Stomach (tissue), 9 donors: Measurements from ENCODE around the gene NOS3. TPM values are rescaled to one million over a fixed set of nuclear protein-coding genes. Genes with fewer than 3 reads are reported as not detected.

Experiments used
- DNase-seq, 2 donors: peaks; one replicate each; pipeline versions ENCODE4 v3.0.0 to v3.0.0-alpha.2; 2013 to 2019
- H3K27ac ChIP-seq, 5 donors: fragments of 200-600 bp in 4 of 5; sonication (generic) in 4 of 5; one replicate each; pipeline ENCODE4 v1.5.1; 2013 to 2019; ENCODE audit warnings: mild to moderate bottlenecking in 1 of 5, moderate library complexity in 1 of 5
- H3K27me3 ChIP-seq, 3 donors: fragments of 200-600 bp; sonication (generic); one replicate each; pipeline ENCODE4 v1.5.1; 2017 to 2019; ENCODE audit warnings: mixed run types in 1 of 3
- H3K36me3 ChIP-seq, 4 donors: fragments of 200-600 bp; sonication (generic); 1 replicate in 3 of 4; 2 replicates in 1 of 4; pipeline ENCODE4 v1.5.1; 2016 to 2019
- H3K4me1 ChIP-seq, 4 donors: fragments of 200-600 bp; sonication (generic); one replicate each; pipeline ENCODE4 v1.5.1; 2016 to 2019
- H3K4me3 ChIP-seq, 4 donors: fragments of 200-600 bp; sonication (generic) in 3 of 4; one replicate each; pipeline ENCODE4 v1.5.1; 2016 to 2019; ENCODE audit warnings: mild to moderate bottlenecking in 1 of 4
- H3K9me3 ChIP-seq, 4 donors: fragments of 200-600 bp; sonication (generic); one replicate each; pipeline ENCODE4 v1.5.1; 2016 to 2019
- CTCF ChIP-seq, 7 experiments: fragments of 450-650 bp in 4 of 7; fragments of 200-600 bp in 3 of 7; sonication (generic) in 3 of 7; IDR thresholded peaks; one replicate each; pipeline ENCODE4 v1.5.1; 2016 to 2019; ENCODE audit warnings: antibody characterized with exemption in 7 of 7, control low read depth in 2 of 7, mild to moderate bottlenecking in 1 of 7
- EP300 ChIP-seq: sonication (generic); formaldehyde crosslinking; IDR thresholded peaks from one replicate; pipeline ENCODE4 v1.6.1; 2017; ENCODE audit warnings: antibody characterized with exemption
- POLR2A ChIP-seq, 4 donors: fragments of 450-650 bp; IDR thresholded peaks; one replicate each; pipeline ENCODE4 v1.6.1; 2016; ENCODE audit warnings: antibody characterized with exemption in 4 of 4, control low read depth in 2 of 4, mild to moderate bottlenecking in 1 of 4, moderate library complexity in 1 of 4
- POLR2AphosphoS5 ChIP-seq, 3 donors: sonication (generic); formaldehyde crosslinking; IDR thresholded peaks; one replicate each; pipeline ENCODE4 v1.6.1; 2016; ENCODE audit warnings: antibody characterized with exemption in 3 of 3
- WGBS, 5 donors: extraction: QIAGEN DNeasy Blood & Tissue Kit in 3 of 5; methylation state at CpG; one replicate each; pipeline versions ENCODE4 v1.1.5 to v1.1.7; 2013 to 2018; 5-methylcytosine and 5-hydroxymethylcytosine counted together
- intact Hi-C: fragments of 100-400 bp; cut with DNase I; formaldehyde crosslinking; loops from one replicate; pipeline ENCODE4 v1.15.1; 2023; ENCODE audit warnings: low total_unique reads
- polyA plus RNA-seq, 3 donors: library from polyadenylated mRNA; stranded (reverse); fragments of 200-250 nt; gene quantifications; one replicate each; pipeline ENCODE4 v1.2.3, GENCODE V29; 2013
- total RNA-seq, 5 donors: library from RNA; depleted of rRNA; stranded (reverse); fragments of >200 nt; gene quantifications; one replicate each; pipeline versions ENCODE4 v1.1.0 to v1.2.3, GENCODE V29; 2014 to 2016
- donor health status: healthy with polysubstance abuse.
- donor health status: Bipolar disorder and iron deficiency.
- donor health status: healthy.

Gene NOS3
- total and polyA plus RNA-seq, 8 donors, result 2.5 to 45.1 (median 7.5) TPM

GRCh38 chr7:151047976-151048815, 57.4 kb downstream of the NOS3 start, which contains the start of gene ASIC3:
TSS of gene ASIC3 (plus strand) at chr7:151048531. CDS start at chr7:151048886, 355 bp downstream.
- no peaks in the 10 kb centered on the region for H3K9me3 ChIP-seq
- WGBS, 5 donors, result 71 to 80% (median 74%) methylated on average over 21 to 22 of the region's 22 CpGs
- DNase-seq, result no peak
- no peak within 1 kb of the TSS for H3K27ac ChIP-seq
- H3K27me3 ChIP-seq, result peaks cover 0 to 28% (median 11%) of the 10 kb centered on the region in 3 donors
- no peak within 1 kb of the TSS for H3K4me3 ChIP-seq
- peaks cover 6 to 37% (median 29%) of the 10 kb centered on the region in 4 donors for H3K36me3 ChIP-seq
- intact Hi-C loops, result no loop called here
- peaks cover 6 to 30% (median 21%) of the 10 kb centered on the region in 4 donors for H3K4me1 ChIP-seq
- TF ChIP-seq POLR2AphosphoS5 (IDR thresholded peaks at IDR 0.05) (no peak), POLR2A (IDR thresholded peaks at IDR 0.05) (no peak)

DNA sequence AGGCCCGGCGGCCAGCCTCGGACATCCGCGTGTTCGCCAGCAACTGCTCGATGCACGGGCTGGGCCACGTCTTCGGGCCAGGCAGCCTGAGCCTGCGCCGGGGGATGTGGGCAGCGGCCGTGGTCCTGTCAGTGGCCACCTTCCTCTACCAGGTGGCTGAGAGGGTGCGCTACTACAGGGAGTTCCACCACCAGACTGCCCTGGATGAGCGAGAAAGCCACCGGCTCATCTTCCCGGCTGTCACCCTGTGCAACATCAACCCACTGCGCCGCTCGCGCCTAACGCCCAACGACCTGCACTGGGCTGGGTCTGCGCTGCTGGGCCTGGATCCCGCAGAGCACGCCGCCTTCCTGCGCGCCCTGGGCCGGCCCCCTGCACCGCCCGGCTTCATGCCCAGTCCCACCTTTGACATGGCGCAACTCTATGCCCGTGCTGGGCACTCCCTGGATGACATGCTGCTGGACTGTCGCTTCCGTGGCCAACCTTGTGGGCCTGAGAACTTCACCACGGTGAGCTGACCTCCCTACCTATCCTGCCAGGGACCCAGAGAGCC, 58.2 kb downstream of the NOS3 start:
- no peak overlapping the region for H3K27ac ChIP-seq
- 88 to 92% (median 91%) methylated on average over 31 to 38 of the region's 38 CpGs for WGBS, 5 donors
- no peak for DNase-seq
- TF ChIP-seq POLR2A (IDR thresholded peaks at IDR 0.05), result no peak
- TF ChIP-seq POLR2AphosphoS5 (IDR thresholded peaks at IDR 0.05), result no peak
- no peak for TF ChIP-seq CTCF (IDR thresholded peaks at IDR 0.05)
- TF ChIP-seq EP300, result no peak
- intact Hi-C loops, result no loop called here
- H3K4me3 ChIP-seq, result no peak overlapping the region
- H3K9me3 ChIP-seq, result no peaks in the 10 kb centered on the region
- peaks cover 4 to 37% (median 29%) of the 10 kb centered on the region in 4 donors for H3K36me3 ChIP-seq
- peaks cover 0 to 28% (median 11%) of the 10 kb centered on the region in 3 donors for H3K27me3 ChIP-seq
- peaks cover 6 to 30% (median 21%) of the 10 kb centered on the region in 4 donors for H3K4me1 ChIP-seq

DNA sequence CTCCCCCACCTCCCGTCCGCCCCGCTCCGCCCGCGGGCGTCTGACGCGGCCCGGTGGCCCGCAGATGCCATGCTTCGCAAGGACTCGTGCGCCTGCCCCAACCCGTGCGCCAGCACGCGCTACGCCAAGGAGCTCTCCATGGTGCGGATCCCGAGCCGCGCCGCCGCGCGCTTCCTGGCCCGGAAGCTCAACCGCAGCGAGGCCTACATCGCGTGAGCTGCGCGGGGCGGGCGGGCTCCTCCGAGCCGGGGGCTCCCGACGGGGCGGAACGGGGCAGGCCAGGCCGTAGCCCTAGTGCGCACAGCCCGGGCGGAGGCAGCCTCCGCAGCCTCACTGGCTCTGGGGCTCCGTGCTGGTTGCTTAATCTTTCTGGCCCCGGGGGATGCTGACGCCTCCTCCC, 60.3 kb downstream of the NOS3 start:
- Histone ChIP-seq H3K4me3 (peak overlapping the region in 1 of 4 donors; percentile 4), H3K27me3 (peaks cover 0 to 28% (median 11%) of the 10 kb centered on the region in 3 donors), H3K9me3 (no peaks in the 10 kb centered on the region), H3K27ac (no peak overlapping the region), H3K4me1 (peaks cover 6 to 30% (median 21%) of the 10 kb centered on the region in 4 donors), H3K36me3 (peaks cover 0 to 23% (median 14%) of the 10 kb centered on the region in 4 donors)
- WGBS, 5 donors, result 3 to 4% (median 3%) methylated on average over 36 to 50 of the region's 50 CpGs
- peak; percentile 59 to 93 for DNase-seq
- TF ChIP-seq CTCF (IDR thresholded peaks at IDR 0.05) (no peak), POLR2AphosphoS5 (IDR thresholded peaks at IDR 0.05) (peak in 2 of 3 donors; percentile 4 to 31)
- intact Hi-C loops, result no loop called here

- peaks cover 9 to 27% (median 25%) of the 10 kb centered on the region in 4 donors for H3K4me1 ChIP-seq
- intact Hi-C loops, result no loop called here
- peaks cover 0 to 28% (median 11%) of the 10 kb centered on the region in 3 donors for H3K27me3 ChIP-seq
- TF ChIP-seq POLR2A (IDR thresholded peaks at IDR 0.05) (no peak), CTCF (IDR thresholded peaks at IDR 0.05) (no peak), EP300 (no peak), POLR2AphosphoS5 (IDR thresholded peaks at IDR 0.05) (no peak)
- no peaks in the 10 kb centered on the region for H3K9me3 ChIP-seq
- no peak for DNase-seq
- H3K27ac ChIP-seq, result no peak overlapping the region
- H3K36me3 ChIP-seq, result peaks cover 0 to 23% (median 12%) of the 10 kb centered on the region in 4 donors
- 62 to 94% (median 77%) methylated on average over 2 to 4 of the region's 4 CpGs for WGBS, 5 donors
- H3K4me3 ChIP-seq, result no peak overlapping the region
These were observed 62.3 kb downstream of the NOS3 start for GRCh38 chr7:151053096-151053495.
